K562 (cell line): ENCODE measurements around the gene ANO4. TPM values are rescaled to one million over a fixed set of nuclear protein-coding genes. Genes with fewer than 3 reads are reported as not detected.

Experiments
- ATF2 ChIP-seq: sonication (generic); formaldehyde crosslinking; IDR thresholded peaks from 2 replicates; pipeline ENCODE4 v1.8.1; 2022; ENCODE audit warnings: missing genetic modification reagents
- IRF9 ChIP-seq: fragments of 450-650 bp; IDR thresholded peaks from 2 replicates; pipeline ENCODE4 v1.6.1; 2016; ENCODE audit warnings: missing biosample characterization, missing genetic modification characterization
- SIN3B ChIP-seq: fragments of 450-650 bp; IDR thresholded peaks from 2 replicates; pipeline ENCODE4 v1.6.1; 2017; ENCODE audit warnings: low read depth, mild to moderate bottlenecking, moderate library complexity
- SNIP1 ChIP-seq: fragments of 450-650 bp; IDR thresholded peaks from 2 replicates; pipeline ENCODE4 v1.7.1; 2017; ENCODE audit warnings: low read depth, mild to moderate bottlenecking
- ZBTB11 ChIP-seq, 3 experiments: fragments of 200-800 bp in 1 of 3; fragments of 250-450 bp in 1 of 3; fragments of 450-650 bp in 1 of 3; sonication (Bioruptor Pico) in 1 of 3; sonication (Bioruptor generic) in 1 of 3; formaldehyde crosslinking in 1 of 3; IDR thresholded peaks; 2 replicates each; pipeline versions ENCODE4 v1.6.1 to v1.8.0; 2016 to 2022; ENCODE audit warnings: mild to moderate bottlenecking in 2 of 3, missing genetic modification characterization in 2 of 3, missing compliant biosample characterization in 1 of 3, moderate library complexity in 1 of 3
- ZNF398 ChIP-seq: fragments of 250-450 bp; sonication (Bioruptor Pico); IDR thresholded peaks from 2 replicates; pipeline ENCODE4 v1.8.0; 2021; ENCODE audit warnings: moderate library complexity, mild to moderate bottlenecking, inconsistent platforms
- polyA plus RNA-seq, 8 experiments: library from polyadenylated mRNA; depleted of rRNA in 4 of 8; stranded (reverse) in 5 of 8; unstranded in 3 of 8; fragments of >200 nt; fragmentation: Nextera tagmentation in 2 of 8; fragmentation: Illumina TruSeq in 1 of 8; extraction: Ambion mirVana in 2 of 8; extraction: Trizol in 1 of 8; gene quantifications; 2 replicates each; pipeline versions ENCODE4 v1.2.1 to v1.2.3, GENCODE V29; 2011 to 2014; ENCODE audit warnings: inconsistent platforms in 1 of 8, missing spikeins in 1 of 8
- total RNA-seq, 7 experiments: library from RNA; depleted of rRNA in 6 of 7; stranded (reverse); fragments of >200 nt in 6 of 7; fragmentation: Illumina TruSeq in 2 of 7; extraction: Trizol in 2 of 7; gene quantifications; 2 replicates each; pipeline versions ENCODE4 v1.2.1 to v1.2.3, GENCODE V29; 2011 to 2021; ENCODE audit warnings: low replicate concordance in 1 of 7

Gene ANO4
- total and polyA plus RNA-seq, 9 of the 15 experiments (the other 6 are each of a cell fraction or from before 2014, with no cell fraction given), result not detected

GRCh38 chr12:101027200-101027599 is 232.6 kb downstream of the ANO4 start (continued):
- TF ChIP-seq ATF2 (CRISPR knock-in tag), result no peak
- TF ChIP-seq IRF9 (tag), result no peak
- no peak for TF ChIP-seq SIN3B
- TF ChIP-seq SNIP1, result no peak
- TF ChIP-seq ZBTB11 (CRISPR knock-in tag; IDR thresholded peaks at IDR 0.05), result no peak
- TF ChIP-seq ZNF398 (CRISPR knock-in tag), result no peak
